ENCODE measurements around the gene IRAK4.

Gene IRAK4

GRCh38 chr12:43762596-43762995 lies 3.8 kb downstream of the IRAK4 start:
- no peak overlapping the region for H3K4me3 ChIP-seq (ENCODE audit: low read depth, low read length)
- DNase-seq (ENCODE audit: low read depth) = no peak

GRCh38 chr12:43763769-43764168 lies 5.0 kb downstream of the IRAK4 start:
- no peak overlapping the region for H3K4me3 ChIP-seq (ENCODE audit: low read depth, low read length)
- DNase-seq (ENCODE audit: low read depth) = no peak

GRCh38 chr12:43764528-43764927 lies 5.8 kb downstream of the IRAK4 start:
- DNase-seq (ENCODE audit: low read depth) = no peak
- no peak overlapping the region for H3K4me3 ChIP-seq (ENCODE audit: low read depth, low read length)

GRCh38 chr12:43766291-43766690 lies 7.5 kb downstream of the IRAK4 start:
- no peak for DNase-seq (ENCODE audit: low read depth)

GRCh38 chr12:43776498-43776897 lies 17.7 kb downstream of the IRAK4 start:
- no peak for DNase-seq (ENCODE audit: low read depth)

More at GRCh38 chr12:43766291-43766690, 7.5 kb downstream of the IRAK4 start:
- no peak overlapping the region for H3K4me3 ChIP-seq (ENCODE audit: low read depth, low read length)

GRCh38 chr12:43786899-43787693 lies 28.3 kb downstream of the IRAK4 start:
- H3K4me3 ChIP-seq (ENCODE audit: low read depth, low read length) = no peak overlapping the region
- no peak for DNase-seq (ENCODE audit: low read depth)

More at GRCh38 chr12:43776498-43776897, 17.7 kb downstream of the IRAK4 start:
- H3K4me3 ChIP-seq (ENCODE audit: low read depth, low read length) = no peak overlapping the region

- H3K4me3 ChIP-seq (ENCODE audit: low read depth, low read length) = no peak overlapping the region
- DNase-seq (ENCODE audit: low read depth) = peak; percentile 48
Observed at GRCh38 chr12:43789941-43790340, 31.2 kb downstream of the IRAK4 start.

GRCh38 chr12:43795716-43796280 lies 37.0 kb downstream of the IRAK4 start:
- DNase-seq (ENCODE audit: low read depth) = no peak
- H3K4me3 ChIP-seq (ENCODE audit: low read depth, low read length) = no peak overlapping the region

- no peak overlapping the region for H3K4me3 ChIP-seq (ENCODE audit: low read depth, low read length)
- DNase-seq (ENCODE audit: low read depth) = no peak
Observed at GRCh38 chr12:43797561-43798217, 38.9 kb downstream of the IRAK4 start.

GRCh38 chr12:43805149-43805859 lies 46.6 kb downstream of the IRAK4 start:
- H3K4me3 ChIP-seq (ENCODE audit: low read depth, low read length) = peak overlapping the region; percentile 90
- DNase-seq (ENCODE audit: low read depth) = no peak

- H3K4me3 ChIP-seq (ENCODE audit: low read depth, low read length) = peak within 1 kb of the TSS; percentile 90
- peak; percentile 33 for DNase-seq (ENCODE audit: low read depth)
Observed at GRCh38 chr12:43805860-43806736, 47.3 kb downstream of the IRAK4 start, which contains the start of gene TWF1. TSS of gene TWF1 (minus strand) at chr12:43806317. CDS start at chr12:43806245, 72 bp downstream.

GRCh38 chr12:43806737-43807072 lies 48.0 kb downstream of the IRAK4 start:
- no peak for DNase-seq (ENCODE audit: low read depth)
- H3K4me3 ChIP-seq (ENCODE audit: low read depth, low read length) = peak overlapping the region; percentile 90

- no peak for DNase-seq (ENCODE audit: low read depth)
- H3K4me3 ChIP-seq (ENCODE audit: low read depth, low read length) = no peak overlapping the region
Observed at GRCh38 chr12:43807386-43807785, 48.6 kb downstream of the IRAK4 start.

- H3K4me3 ChIP-seq (ENCODE audit: low read depth, low read length) = no peak overlapping the region
- DNase-seq (ENCODE audit: low read depth) = no peak
Observed at GRCh38 chr12:43812057-43812456, 53.3 kb downstream of the IRAK4 start.

- no peak overlapping the region for H3K4me3 ChIP-seq (ENCODE audit: low read depth, low read length)
- no peak for DNase-seq (ENCODE audit: low read depth)
Observed at GRCh38 chr12:43812926-43813325, 54.2 kb downstream of the IRAK4 start.

- DNase-seq (ENCODE audit: low read depth) = no peak
- no peak overlapping the region for H3K4me3 ChIP-seq (ENCODE audit: low read depth, low read length)
Observed at GRCh38 chr12:43815416-43815815, 56.7 kb downstream of the IRAK4 start.

GRCh38 chr12:43816168-43816567 lies 57.4 kb downstream of the IRAK4 start:
- no peak overlapping the region for H3K4me3 ChIP-seq (ENCODE audit: low read depth, low read length)
- no peak for DNase-seq (ENCODE audit: low read depth)

GRCh38 chr12:43824207-43824775 lies 65.5 kb downstream of the IRAK4 start:
- no peak for DNase-seq (ENCODE audit: low read depth)
- no peak overlapping the region for H3K4me3 ChIP-seq (ENCODE audit: low read depth, low read length)

- DNase-seq (ENCODE audit: low read depth) = no peak
- H3K4me3 ChIP-seq (ENCODE audit: low read depth, low read length) = no peak overlapping the region
Observed at GRCh38 chr12:43826681-43827080, 67.9 kb downstream of the IRAK4 start.

All from skeletal muscle cell (primary cell).